ENCODE data around the gene ANKRD35.

Gene ANKRD35

GRCh38 chr1:145891587-145892485 is 6.2 kb upstream of the ANKRD35 start:
- H3K4me2 ChIP-seq (ENCODE audit: low read length) = peak overlapping the region; percentile 66
- H3K4me3 ChIP-seq (ENCODE audit: low read length) = peak overlapping the region; percentile 31
- H3K36me3 ChIP-seq (ENCODE audit: insufficient read depth, low read length) = peaks cover 34% of the 10 kb centered on the region
- no peaks in the 10 kb centered on the region for H3K27me3 ChIP-seq (ENCODE audit: control insufficient read depth, insufficient read depth, low read length)
- peak overlapping the region; percentile 77 for H3K9ac ChIP-seq (ENCODE audit: low read depth, low read length)
- no peaks in the 10 kb centered on the region for H3K9me3 ChIP-seq (replicated peaks; ENCODE audit: low read length)
- H3K4me1 ChIP-seq (ENCODE audit: control insufficient read depth, insufficient read depth, low read length) = peaks cover 33% of the 10 kb centered on the region

- H3K9me3 ChIP-seq (replicated peaks; ENCODE audit: low read length) = no peaks in the 10 kb centered on the region
- H3K27me3 ChIP-seq (ENCODE audit: control insufficient read depth, insufficient read depth, low read length) = no peaks in the 10 kb centered on the region
- peak overlapping the region; percentile 71 for H3K9ac ChIP-seq (ENCODE audit: low read depth, low read length)
- peak overlapping the region; percentile 31 for H3K4me3 ChIP-seq (ENCODE audit: low read length)
- H3K36me3 ChIP-seq (ENCODE audit: insufficient read depth, low read length) = peaks cover 27% of the 10 kb centered on the region
- peaks cover 33% of the 10 kb centered on the region for H3K4me1 ChIP-seq (ENCODE audit: control insufficient read depth, insufficient read depth, low read length)
- H3K4me2 ChIP-seq (ENCODE audit: low read length) = peak overlapping the region; percentile 66
These were observed 5.5 kb upstream of the ANKRD35 start for GRCh38 chr1:145891143-145891542.

GRCh38 chr1:145889722-145890121 is 4.1 kb upstream of the ANKRD35 start:
- peaks cover 42% of the 10 kb centered on the region for H3K4me1 ChIP-seq (ENCODE audit: control insufficient read depth, insufficient read depth, low read length)
- H3K4me2 ChIP-seq (ENCODE audit: low read length) = no peak overlapping the region
- H3K9me3 ChIP-seq (replicated peaks; ENCODE audit: low read length) = no peaks in the 10 kb centered on the region
- H3K36me3 ChIP-seq (ENCODE audit: insufficient read depth, low read length) = peaks cover 14% of the 10 kb centered on the region
- no peak overlapping the region for H3K4me3 ChIP-seq (ENCODE audit: low read length)
- H3K9ac ChIP-seq (ENCODE audit: low read depth, low read length) = no peak overlapping the region
- H3K27me3 ChIP-seq (ENCODE audit: control insufficient read depth, insufficient read depth, low read length) = no peaks in the 10 kb centered on the region

GRCh38 chr1:145887631-145888030 is 2.0 kb upstream of the ANKRD35 start:
- Histone ChIP-seq H3K4me1 (ENCODE audit: control insufficient read depth, insufficient read depth, low read length) (peaks cover 34% of the 10 kb centered on the region), H3K36me3 (ENCODE audit: insufficient read depth, low read length) (no peaks in the 10 kb centered on the region), H3K27me3 (ENCODE audit: control insufficient read depth, insufficient read depth, low read length) (no peaks in the 10 kb centered on the region), H3K4me2 (ENCODE audit: low read length) (no peak overlapping the region), H3K4me3 (ENCODE audit: low read length) (no peak overlapping the region), H3K9ac (ENCODE audit: low read depth, low read length) (no peak overlapping the region), H3K9me3 (replicated peaks; ENCODE audit: low read length) (no peaks in the 10 kb centered on the region)

- no peak overlapping the region for H3K9ac ChIP-seq (ENCODE audit: low read depth, low read length)
- no peaks in the 10 kb centered on the region for H3K27me3 ChIP-seq (ENCODE audit: control insufficient read depth, insufficient read depth, low read length)
- no peaks in the 10 kb centered on the region for H3K9me3 ChIP-seq (replicated peaks; ENCODE audit: low read length)
- H3K4me2 ChIP-seq (ENCODE audit: low read length) = no peak overlapping the region
- no peak overlapping the region for H3K4me3 ChIP-seq (ENCODE audit: low read length)
- H3K36me3 ChIP-seq (ENCODE audit: insufficient read depth, low read length) = no peaks in the 10 kb centered on the region
- H3K4me1 ChIP-seq (ENCODE audit: control insufficient read depth, insufficient read depth, low read length) = peaks cover 28% of the 10 kb centered on the region
These were observed 1.1 kb upstream of the ANKRD35 start for GRCh38 chr1:145886816-145887215.

GRCh38 chr1:145886390-145886789 is 724 bp upstream of the ANKRD35 start:
- peak overlapping the region; percentile 83 for H3K4me3 ChIP-seq (ENCODE audit: low read length)
- no peaks in the 10 kb centered on the region for H3K27me3 ChIP-seq (ENCODE audit: control insufficient read depth, insufficient read depth, low read length)
- H3K4me2 ChIP-seq (ENCODE audit: low read length) = peak overlapping the region; percentile 87
- no peaks in the 10 kb centered on the region for H3K9me3 ChIP-seq (replicated peaks; ENCODE audit: low read length)
- no peaks in the 10 kb centered on the region for H3K36me3 ChIP-seq (ENCODE audit: insufficient read depth, low read length)
- peak overlapping the region; percentile 39 for H3K9ac ChIP-seq (ENCODE audit: low read depth, low read length)
- peaks cover 23% of the 10 kb centered on the region for H3K4me1 ChIP-seq (ENCODE audit: control insufficient read depth, insufficient read depth, low read length)

- Histone ChIP-seq H3K36me3 (ENCODE audit: insufficient read depth, low read length) (no peaks in the 10 kb centered on the region), H3K9me3 (replicated peaks; ENCODE audit: low read length) (no peaks in the 10 kb centered on the region), H3K4me2 (ENCODE audit: low read length) (peak overlapping the region; percentile 87), H3K4me1 (ENCODE audit: control insufficient read depth, insufficient read depth, low read length) (peaks cover 13% of the 10 kb centered on the region), H3K4me3 (ENCODE audit: low read length) (no peak overlapping the region), H3K27me3 (ENCODE audit: control insufficient read depth, insufficient read depth, low read length) (no peaks in the 10 kb centered on the region), H3K9ac (ENCODE audit: low read depth, low read length) (no peak overlapping the region)
These were observed 991 bp downstream of the ANKRD35 start for GRCh38 chr1:145884675-145885074.

- H3K4me3 ChIP-seq (ENCODE audit: low read length) = no peak overlapping the region
- no peaks in the 10 kb centered on the region for H3K27me3 ChIP-seq (ENCODE audit: control insufficient read depth, insufficient read depth, low read length)
- H3K4me1 ChIP-seq (ENCODE audit: control insufficient read depth, insufficient read depth, low read length) = peaks cover 5% of the 10 kb centered on the region
- H3K9me3 ChIP-seq (replicated peaks; ENCODE audit: low read length) = no peaks in the 10 kb centered on the region
- H3K9ac ChIP-seq (ENCODE audit: low read depth, low read length) = no peak overlapping the region
- H3K36me3 ChIP-seq (ENCODE audit: insufficient read depth, low read length) = no peaks in the 10 kb centered on the region
- no peak overlapping the region for H3K4me2 ChIP-seq (ENCODE audit: low read length)
These were observed 5.9 kb downstream of the ANKRD35 start for GRCh38 chr1:145879775-145880174.

- Histone ChIP-seq H3K27me3 (ENCODE audit: control insufficient read depth, insufficient read depth, low read length) (no peaks in the 10 kb centered on the region), H3K4me3 (ENCODE audit: low read length) (no peak overlapping the region), H3K36me3 (ENCODE audit: insufficient read depth, low read length) (no peaks in the 10 kb centered on the region), H3K4me2 (ENCODE audit: low read length) (no peak overlapping the region), H3K9me3 (replicated peaks; ENCODE audit: low read length) (no peaks in the 10 kb centered on the region), H3K4me1 (ENCODE audit: control insufficient read depth, insufficient read depth, low read length) (no peaks in the 10 kb centered on the region), H3K9ac (ENCODE audit: low read depth, low read length) (no peak overlapping the region)
These were observed 6.9 kb downstream of the ANKRD35 start for GRCh38 chr1:145878724-145879123.

- no peak overlapping the region for H3K9ac ChIP-seq (ENCODE audit: low read depth, low read length)
These were observed 7.7 kb downstream of the ANKRD35 start for GRCh38 chr1:145877923-145878486.

GRCh38 chr1:145874646-145875045 is 11.0 kb downstream of the ANKRD35 start:
- H3K9me3 ChIP-seq (replicated peaks; ENCODE audit: low read length) = no peaks in the 10 kb centered on the region
- no peaks in the 10 kb centered on the region for H3K27me3 ChIP-seq (ENCODE audit: control insufficient read depth, insufficient read depth, low read length)
- H3K4me3 ChIP-seq (ENCODE audit: low read length) = no peak overlapping the region
- H3K4me1 ChIP-seq (ENCODE audit: control insufficient read depth, insufficient read depth, low read length) = peaks cover 19% of the 10 kb centered on the region
- no peak overlapping the region for H3K4me2 ChIP-seq (ENCODE audit: low read length)
- no peak overlapping the region for H3K9ac ChIP-seq (ENCODE audit: low read depth, low read length)
- H3K36me3 ChIP-seq (ENCODE audit: insufficient read depth, low read length) = no peaks in the 10 kb centered on the region

More at GRCh38 chr1:145877923-145878486, 7.7 kb downstream of the ANKRD35 start:
- Histone ChIP-seq H3K9me3 (replicated peaks; ENCODE audit: low read length) (no peaks in the 10 kb centered on the region), H3K4me1 (ENCODE audit: control insufficient read depth, insufficient read depth, low read length) (peaks cover under 1% of the 10 kb centered on the region), H3K36me3 (ENCODE audit: insufficient read depth, low read length) (no peaks in the 10 kb centered on the region), H3K4me3 (ENCODE audit: low read length) (no peak overlapping the region), H3K27me3 (ENCODE audit: control insufficient read depth, insufficient read depth, low read length) (no peaks in the 10 kb centered on the region), H3K4me2 (ENCODE audit: low read length) (no peak overlapping the region)

Data from skeletal muscle satellite cell (primary cell).